GM23338 (cell line): ENCODE results near the gene DNAH11. TPM values are rescaled to one million over a fixed set of nuclear protein-coding genes. Genes with fewer than 3 reads are reported as not detected.
A peak's percentile ranks its signal among the peaks of the same experiment; 100 is the strongest.

Experiments used
- ATAC-seq: fragments of 200-7000 bp; cut with Tn5 transposase; 3 replicates; pipeline ENCODE4 v1.9.1; 2020
- DNase-seq: peaks from one replicate; pipeline ENCODE4 v3.0.0-alpha.2; 2015; ENCODE audit warnings: low spot score
- H2AFZ ChIP-seq: fragments of 200-600 bp; sonication (generic); 2 replicates; pipeline ENCODE4 v1.8.0; 2016; ENCODE audit warnings: antibody characterized with exemption, mild to moderate bottlenecking, moderate library complexity
- H3F3A ChIP-seq: fragments of 200-600 bp; sonication (generic); replicated peaks from 2 replicates; pipeline ENCODE4 v1.8.0; 2017; ENCODE audit warnings: antibody characterized with exemption, mixed run types, low read depth
- H3K27ac ChIP-seq: fragments of 200-600 bp; sonication (generic); 2 replicates; pipeline ENCODE4 v1.6.1; 2016; ENCODE audit warnings: low read depth
- H3K27me3 ChIP-seq: fragments of 200-600 bp; sonication (generic); 2 replicates; pipeline ENCODE4 v1.8.0; 2016; ENCODE audit warnings: mild to moderate bottlenecking, mixed run types, moderate library complexity; ENCODE audit not compliant: insufficient read depth
- H3K36me3 ChIP-seq: fragments of 200-600 bp; sonication (generic); 2 replicates; pipeline ENCODE4 v1.8.0; 2016; ENCODE audit warnings: mild to moderate bottlenecking; ENCODE audit not compliant: insufficient read depth
- H3K4me1 ChIP-seq: fragments of 200-600 bp; sonication (generic); 2 replicates; pipeline ENCODE4 v1.8.0; 2016; ENCODE audit warnings: mild to moderate bottlenecking, moderate library complexity; ENCODE audit not compliant: insufficient read depth
- H3K4me2 ChIP-seq: fragments of 200-600 bp; sonication (generic); 2 replicates; pipeline ENCODE4 v1.7.1; 2017; ENCODE audit warnings: mixed run types
- H3K4me3 ChIP-seq: fragments of 200-600 bp; sonication (generic); 2 replicates; pipeline ENCODE4 v1.6.1; 2016; ENCODE audit warnings: mixed run types
- H3K79me2 ChIP-seq: fragments of 200-600 bp; sonication (generic); replicated peaks from 2 replicates; pipeline ENCODE4 v1.8.0; 2017; ENCODE audit warnings: mild to moderate bottlenecking; ENCODE audit not compliant: insufficient read depth
- H3K9me2 ChIP-seq: fragments of 200-600 bp; sonication (generic); 2 replicates; pipeline ENCODE4 v1.8.0; 2017; ENCODE audit not compliant: insufficient read depth
- H4K20me1 ChIP-seq: fragments of 200-600 bp; sonication (generic); replicated peaks from 2 replicates; pipeline ENCODE4 v1.8.0; 2017; ENCODE audit warnings: mild to moderate bottlenecking; ENCODE audit not compliant: insufficient read depth
- H3K27ac Mint-ChIP-seq: 2 replicates; pipeline ENCODE4 v1.8.0; 2020; ENCODE audit warnings: inconsistent platforms, mild to moderate bottlenecking, moderate library complexity, mixed read lengths
- H3K27me3 Mint-ChIP-seq: 3 replicates; pipeline ENCODE4 v1.8.0; 2022; ENCODE audit warnings: low read depth, mild to moderate bottlenecking, moderate library complexity, mixed read lengths, inconsistent platforms; ENCODE audit not compliant: insufficient read depth, poor library complexity
- H3K36me3 Mint-ChIP-seq: 3 replicates; pipeline ENCODE4 v1.8.0; 2021; ENCODE audit warnings: low read depth, mild to moderate bottlenecking, inconsistent platforms, moderate library complexity, mixed read lengths
- H3K4me1 Mint-ChIP-seq: 3 replicates; pipeline ENCODE4 v1.8.0; 2020; ENCODE audit warnings: mild to moderate bottlenecking, inconsistent platforms, mixed read lengths
- H3K4me3 Mint-ChIP-seq: 3 replicates; pipeline ENCODE4 v1.8.0; 2021; ENCODE audit warnings: moderate library complexity, mild to moderate bottlenecking, inconsistent platforms, mixed read lengths
- H3K9me3 Mint-ChIP-seq: 3 replicates; pipeline ENCODE4 v1.8.0; 2020; ENCODE audit warnings: moderate library complexity, mild to moderate bottlenecking, inconsistent platforms, mixed read lengths
- CREB1 ChIP-seq: fragments of 250-450 bp; sonication (Bioruptor Pico); IDR thresholded peaks from 2 replicates; pipeline ENCODE4 v1.5.0; 2020; ENCODE audit warnings: low read depth, mild to moderate bottlenecking, moderate library complexity
- ETS1 ChIP-seq: IDR thresholded peaks from 2 replicates; pipeline ENCODE4 v1.6.1; 2016; ENCODE audit warnings: antibody characterized with exemption
- ZNF114 ChIP-seq: fragments of 250-450 bp; sonication (Bioruptor Pico); IDR thresholded peaks from 2 replicates; pipeline ENCODE4 v1.5.0; 2020; ENCODE audit warnings: mild to moderate bottlenecking, moderate library complexity
- ZNF331 ChIP-seq: fragments of 250-450 bp; sonication (Bioruptor Pico); IDR thresholded peaks from 2 replicates; pipeline ENCODE4 v1.5.0; 2020; ENCODE audit warnings: low read depth, mild to moderate bottlenecking, moderate library complexity
- ZNF462 ChIP-seq: fragments of 250-450 bp; sonication (Bioruptor Pico); IDR thresholded peaks from 2 replicates; pipeline ENCODE4 v1.5.0; 2020; ENCODE audit warnings: mild to moderate bottlenecking, moderate library complexity
- polyA plus RNA-seq: library from polyadenylated mRNA; unstranded; fragments of >200 nt; fragmentation: Nextera tagmentation; extraction: Ambion mirVana; gene quantifications from 2 replicates; pipeline ENCODE4 v1.2.1, GENCODE V29; 2016
- total RNA-seq: library from RNA; depleted of rRNA; stranded (reverse); fragments of >200 nt; shearing (Covaris generic); gene quantifications from 2 replicates; pipeline ENCODE4 v1.2.3, GENCODE V29; 2014

The DNAH11 gene
- total and polyA plus RNA-seq, 2 experiments from 2014 or later = 9.3 TPM

- TF ChIP-seq ETS1 (no peak), CREB1 (no peak), ZNF462 (CRISPR knock-in tag) (no peak), ZNF114 (no peak)
Measured at GRCh38 chr7:21887353-21887752, 344.5 kb downstream of the DNAH11 start (continued).

GRCh38 chr7:21887779-21888178, 344.9 kb downstream of the DNAH11 start:
- H3K27ac Mint-ChIP-seq = peak overlapping the region; percentile 74

More at GRCh38 chr7:21887779-21888178, 344.9 kb downstream of the DNAH11 start:
- ATAC-seq = peak; percentile 64
- H3K79me2 ChIP-seq = no peaks in the 10 kb centered on the region
- no peaks in the 10 kb centered on the region for H3K9me2 ChIP-seq
- H2AFZ ChIP-seq = no peak overlapping the region
- Mint-ChIP-seq H3K4me3 (no peak overlapping the region), H3K27me3 (peaks cover 3% of the 10 kb centered on the region), H3K4me1 (peaks cover 13% of the 10 kb centered on the region), H3K36me3 (no peaks in the 10 kb centered on the region), H3K9me3 (no peaks in the 10 kb centered on the region)
- H4K20me1 ChIP-seq = no peaks in the 10 kb centered on the region
- H3K27ac ChIP-seq = peak overlapping the region; percentile 70; the same call in 1 of the 2 replicates
- no peak overlapping the region for H3K4me2 ChIP-seq
- H3K27me3 ChIP-seq = no peaks in the 10 kb centered on the region
- no peaks in the 10 kb centered on the region for H3F3A ChIP-seq
- no peak for DNase-seq
- no peak for TF ChIP-seq ZNF331 (CRISPR knock-in tag)
- peaks cover 10% of the 10 kb centered on the region; the same call in 1 of the 2 replicates for H3K4me1 ChIP-seq
- no peaks in the 10 kb centered on the region for H3K36me3 ChIP-seq
- no peak overlapping the region for H3K4me3 ChIP-seq
